Testis (tissue), 2 donors: Measurements from ENCODE around the gene HHIPL1.

Source experiments
- CTCF ChIP-seq, 3 experiments: fragments of 450-650 bp in 2 of 3; fragments of 200-600 bp in 1 of 3; sonication (generic) in 1 of 3; IDR thresholded peaks; one replicate each; pipeline ENCODE4 v1.5.1; 2016 to 2019; ENCODE audit warnings: antibody characterized with exemption in 3 of 3, mild to moderate bottlenecking in 2 of 3, moderate library complexity in 1 of 3
- POLR2A ChIP-seq: fragments of 450-650 bp; IDR thresholded peaks from one replicate; pipeline ENCODE4 v1.6.1; 2017; ENCODE audit warnings: antibody characterized with exemption, mild to moderate bottlenecking, moderate library complexity

GRCh38 chr14:99724939-99725773, 80.2 kb downstream of the HHIPL1 start:
- no peak for TF ChIP-seq CTCF (IDR thresholded peaks at IDR 0.05)
- TF ChIP-seq POLR2A: no peak
